NCI-H748 treated with DMSO at 0.1 percent for 48 hours (cell line): ENCODE results near the gene SAA1.

Experiments
- DNase-seq: peaks from one replicate; lab custom pipeline; 2025; lab: John Stamatoyannopoulos, UW

The SAA1 gene

GRCh38 chr11:18310800-18311340 lies 44.8 kb downstream of the SAA1 start:
- no peak for DNase-seq

- DNase-seq = no peak
These were observed 45.9 kb downstream of the SAA1 start for GRCh38 chr11:18312012-18312411.

- no peak for DNase-seq
These were observed 46.8 kb downstream of the SAA1 start for GRCh38 chr11:18312663-18313420.

- no peak for DNase-seq
These were observed 48.1 kb downstream of the SAA1 start for GRCh38 chr11:18313965-18314763.

GRCh38 chr11:18314784-18315523 lies 48.9 kb downstream of the SAA1 start:
- no peak for DNase-seq

- DNase-seq = no peak
These were observed 49.8 kb downstream of the SAA1 start for GRCh38 chr11:18315893-18316292.

- no peak for DNase-seq
These were observed 51.5 kb downstream of the SAA1 start for GRCh38 chr11:18317551-18317950.
